Brain microvascular endothelial cell (primary cell): ENCODE measurements around the gene KLHL36.
A peak's percentile ranks its signal among the peaks of the same experiment; 100 is the strongest.

Source experiments
- DNase-seq: peaks from one replicate; pipeline ENCODE4 v3.0.0-alpha.2; 2020
- H3K27ac ChIP-seq: fragments of 250-450 bp; sonication (Bioruptor Pico); 2 replicates; pipeline ENCODE4 v1.5.1; 2020; ENCODE audit warnings: mild to moderate bottlenecking, moderate library complexity
- H3K27me3 ChIP-seq: fragments of 250-450 bp; sonication (Bioruptor Pico); replicated peaks from 2 replicates; pipeline ENCODE4 v1.5.1; 2020; ENCODE audit warnings: mild to moderate bottlenecking
- H3K36me3 ChIP-seq: fragments of 250-450 bp; sonication (Bioruptor Pico); replicated peaks from 2 replicates; pipeline ENCODE4 v1.5.1; 2020; ENCODE audit warnings: mild to moderate bottlenecking
- H3K4me3 ChIP-seq: 2 replicates; pipeline ENCODE4 v1.5.1; 2011; ENCODE audit warnings: low read depth, mild to moderate bottlenecking, control low read depth, low read length, moderate library complexity
- CTCF ChIP-seq: IDR thresholded peaks from 2 replicates; pipeline ENCODE4 v1.5.1; 2011; ENCODE audit warnings: low read depth, mild to moderate bottlenecking, moderate library complexity, low read length, control low read depth, inconsistent platforms; ENCODE audit errors: missing control alignments
- in situ Hi-C: cut with HindIII; loops from 2 replicates; pipeline ENCODE4 v1.10.0; 2017; ENCODE audit warnings: low sequenced_read_pairs, low pct_ligation_motif_present

Gene KLHL36

DNA sequence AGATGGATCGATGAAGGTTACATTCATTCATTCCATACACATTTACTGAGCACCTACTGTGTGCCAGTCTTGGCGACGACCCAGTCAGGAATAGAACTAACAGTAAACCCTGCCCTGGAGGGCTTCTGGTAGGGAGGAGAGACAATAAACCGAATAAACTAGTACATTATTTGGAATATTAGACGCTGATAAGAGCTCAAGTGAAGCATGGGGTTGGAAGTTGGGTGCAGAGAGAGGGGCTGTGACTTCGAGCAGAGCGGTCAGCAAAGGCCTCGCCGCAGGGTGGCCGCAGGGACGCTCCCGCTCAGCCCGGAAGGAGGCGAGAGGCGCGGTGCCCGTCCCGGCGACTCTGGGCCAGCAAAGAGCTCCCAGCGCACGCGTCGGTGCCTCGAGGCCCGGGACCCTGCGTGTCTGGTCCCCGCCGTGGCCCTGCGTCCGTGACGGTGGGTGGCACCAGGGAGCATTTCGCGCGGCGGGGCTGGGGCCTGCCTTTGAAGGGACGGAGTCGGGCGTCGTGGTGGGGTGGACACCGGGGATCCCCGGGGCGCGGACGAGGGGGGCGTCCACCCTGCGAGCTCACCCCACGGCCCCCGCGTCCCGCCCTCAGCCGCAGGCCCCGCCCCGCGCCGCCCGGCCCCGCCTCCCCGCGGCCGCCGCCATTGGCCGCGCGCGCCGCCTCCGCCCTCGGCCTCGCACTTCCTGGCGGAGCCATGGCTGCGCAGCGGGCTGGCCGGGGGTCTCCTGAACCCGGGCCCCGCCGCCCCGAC is at the start of gene KLHL36:
KLHL36 (plus strand) TSS at position 684 of the 767 bp plus-strand sequence. CDS start 2,357 bp downstream, outside the sequence.
- Histone ChIP-seq H3K27me3 (no peaks in the 10 kb centered on the region), H3K4me3 (peak within 1 kb of the TSS; percentile 64), H3K27ac (peak within 1 kb of the TSS; percentile 42), H3K36me3 (peaks cover 5% of the 10 kb centered on the region)
- in situ Hi-C loops: no loop called here
- no peak for TF ChIP-seq CTCF
- no peak for DNase-seq

DNA sequence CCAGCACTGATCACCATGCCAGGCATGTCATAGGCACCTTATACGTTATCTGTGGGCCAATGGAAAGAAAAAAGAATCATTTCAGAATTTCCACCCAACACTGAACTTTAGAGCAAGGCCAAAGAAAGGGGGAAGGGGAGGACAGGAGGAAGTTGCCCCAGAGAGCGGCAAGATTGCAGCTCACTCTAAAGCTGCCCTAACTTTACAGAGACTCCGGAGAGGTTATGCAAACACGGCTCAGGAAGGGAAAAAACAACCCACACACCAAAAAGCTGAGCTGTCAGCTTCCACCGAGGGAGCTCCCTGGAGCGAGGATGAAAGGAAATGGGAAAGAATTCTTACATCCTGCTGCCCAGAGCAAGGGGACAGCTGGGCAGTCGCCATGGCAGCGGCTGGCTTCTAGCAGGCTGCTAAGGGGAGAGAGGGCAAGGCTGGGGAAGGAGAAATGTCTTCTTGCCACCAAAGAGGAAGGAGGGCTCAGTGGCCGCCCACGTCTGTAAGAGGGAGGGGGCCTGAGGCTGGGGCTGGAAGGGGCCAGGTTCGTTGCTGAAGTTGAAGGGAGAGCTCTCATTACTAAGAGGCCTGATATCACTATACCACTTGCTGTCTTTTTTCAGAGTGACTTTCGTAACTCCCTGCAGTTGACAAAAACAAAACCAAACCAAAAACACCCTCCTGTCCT is 48.6 kb upstream of the KLHL36 start:
- Histone ChIP-seq H3K4me3 (peak overlapping the region; percentile 13), H3K27me3 (no peaks in the 10 kb centered on the region), H3K36me3 (peaks cover 21% of the 10 kb centered on the region), H3K27ac (peak overlapping the region; percentile 93)
- no peak for TF ChIP-seq CTCF
- peak; percentile 73 for DNase-seq
- in situ Hi-C loops: loop anchor here (25.0 kb wide), 1 partner anchor 138 kb away; no protein-coding TSS in a partner anchor

DNA sequence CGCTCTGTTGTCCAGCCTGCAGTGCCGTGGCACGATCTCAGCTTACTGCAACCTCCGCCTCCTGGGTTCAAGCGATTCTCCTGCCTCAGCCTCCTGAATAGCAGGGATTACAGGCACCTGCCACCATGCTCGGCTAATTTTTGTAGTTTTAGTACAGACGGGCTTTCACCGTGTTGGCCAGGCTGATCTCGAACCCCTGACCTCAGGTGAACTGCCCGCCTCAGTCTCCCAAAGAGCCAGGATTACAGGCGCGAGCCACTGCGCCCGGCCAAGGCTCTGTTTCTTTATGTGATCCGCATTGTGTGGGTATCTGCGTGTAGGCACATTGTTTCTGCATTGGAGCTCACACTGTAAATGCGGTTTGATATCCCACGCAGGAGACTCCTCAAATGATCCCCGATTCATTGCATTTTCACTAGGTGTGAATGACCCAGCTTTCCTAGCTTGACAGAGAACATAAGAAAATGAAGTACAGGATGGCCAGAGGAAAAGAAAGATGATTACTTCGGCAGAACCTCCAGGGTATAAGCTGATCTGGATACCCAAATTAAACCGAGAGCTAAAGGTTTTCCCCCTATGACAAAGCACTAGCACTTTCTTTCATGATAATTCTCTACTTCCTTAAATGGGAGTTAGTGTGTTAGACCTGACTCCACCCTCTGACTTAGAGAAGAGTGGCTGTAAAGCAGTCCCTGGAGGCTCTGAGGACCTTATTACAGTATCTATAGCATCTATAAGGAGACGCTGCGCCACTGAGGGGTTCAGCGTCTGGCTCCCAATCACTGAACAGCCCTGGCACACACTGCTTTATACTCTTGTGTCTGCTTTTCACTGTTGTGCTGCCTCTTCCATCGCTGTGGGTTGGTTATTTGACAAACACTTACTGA is 47.7 kb upstream of the KLHL36 start:
- Histone ChIP-seq H3K4me3 (no peak overlapping the region), H3K27ac (peak overlapping the region; percentile 93), H3K27me3 (no peaks in the 10 kb centered on the region), H3K36me3 (peaks cover 26% of the 10 kb centered on the region)
- DNase-seq: no peak
- TF ChIP-seq CTCF: no peak
- in situ Hi-C loops: loop anchor here (25.0 kb wide), 1 partner anchor 137 kb away; no protein-coding TSS in a partner anchor

DNA sequence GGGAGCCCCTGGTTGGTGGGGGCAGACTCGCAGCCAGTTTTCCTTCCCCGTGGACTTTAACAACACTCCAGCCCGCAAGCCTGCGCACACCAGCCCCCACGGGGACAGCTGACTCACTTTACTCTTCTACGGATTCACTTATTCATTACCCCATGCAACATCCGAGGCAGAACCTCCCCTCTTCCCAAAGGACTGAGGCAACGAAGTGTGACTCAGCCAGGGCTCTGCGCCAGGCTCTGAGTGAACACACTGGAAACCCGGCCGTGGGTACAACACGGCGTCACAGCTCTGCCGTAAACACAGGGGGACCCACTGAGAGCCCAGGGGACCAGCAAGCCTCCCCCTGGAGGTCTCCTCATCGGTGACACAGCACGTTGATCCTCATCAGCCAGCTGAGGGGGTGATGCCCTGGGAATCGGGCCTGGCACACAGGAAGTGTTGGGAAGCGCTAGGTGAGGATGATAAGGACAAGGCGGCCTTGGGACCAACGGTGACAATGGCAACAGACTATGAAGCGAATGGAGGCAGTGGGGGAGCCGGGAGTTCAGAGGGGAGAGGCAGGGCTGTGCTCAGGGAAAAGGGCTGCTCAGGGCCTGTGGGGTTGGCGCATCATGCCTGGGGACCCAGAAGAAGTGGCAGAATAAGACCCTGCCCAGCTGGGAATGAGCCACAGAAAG is 45.0 kb upstream of the KLHL36 start:
- H3K36me3 ChIP-seq: peaks cover 29% of the 10 kb centered on the region
- no peaks in the 10 kb centered on the region for H3K27me3 ChIP-seq
- in situ Hi-C loops: loop anchor here (25.0 kb wide), 1 partner anchor 134 kb away; no protein-coding TSS in a partner anchor
- no peak for TF ChIP-seq CTCF
- H3K27ac ChIP-seq: peak overlapping the region; percentile 93
- peak; percentile 98 for DNase-seq
- peak overlapping the region; percentile 30 for H3K4me3 ChIP-seq

DNA sequence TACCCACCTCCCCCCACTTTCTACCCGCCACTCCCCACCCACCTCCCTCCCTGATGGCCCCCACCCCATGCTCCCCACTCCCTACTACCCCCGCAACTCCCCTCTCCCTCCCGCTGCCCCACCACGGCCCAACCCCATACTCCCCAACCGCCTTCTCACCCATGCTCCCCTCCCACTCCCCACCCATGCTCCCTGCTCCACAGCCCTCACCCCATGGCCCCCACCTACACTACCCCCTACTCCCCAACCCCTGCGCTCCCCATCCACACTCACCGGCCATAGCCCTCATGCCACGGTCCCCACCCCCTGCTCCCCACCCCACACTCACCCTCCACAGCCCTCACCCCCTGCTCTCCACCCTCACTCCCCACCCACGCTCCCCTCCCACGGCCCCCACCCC is 44.4 kb upstream of the KLHL36 start:
- Histone ChIP-seq H3K4me3 (no peak overlapping the region), H3K27me3 (no peaks in the 10 kb centered on the region), H3K27ac (peak overlapping the region; percentile 93), H3K36me3 (peaks cover 33% of the 10 kb centered on the region)
- TF ChIP-seq CTCF: no peak
- no peak for DNase-seq
- in situ Hi-C loops: loop anchor here (25.0 kb wide), 1 partner anchor 133 kb away; no protein-coding TSS in a partner anchor
